Peyer's patch (tissue), 4 donors: Measurements from ENCODE around the gene ZFYVE1.

Experiments
- POLR2A ChIP-seq, 2 donors: fragments of 450-650 bp; IDR thresholded peaks; one replicate each; pipeline ENCODE4 v1.5.1; 2017; ENCODE audit warnings: antibody characterized with exemption in 2 of 2, mild to moderate bottlenecking in 2 of 2, moderate library complexity in 2 of 2
- TF ChIP-seq, protein P1 (sequence below), 6 experiments: fragments of 450-650 bp in 4 of 6; fragments of 200-600 bp in 2 of 6; sonication (generic) in 1 of 6; IDR thresholded peaks; one replicate each; pipeline ENCODE4 v1.5.1; 2017 to 2019; ENCODE audit warnings: antibody characterized with exemption in 6 of 6, mild to moderate bottlenecking in 3 of 6, moderate library complexity in 1 of 6

DNA sequence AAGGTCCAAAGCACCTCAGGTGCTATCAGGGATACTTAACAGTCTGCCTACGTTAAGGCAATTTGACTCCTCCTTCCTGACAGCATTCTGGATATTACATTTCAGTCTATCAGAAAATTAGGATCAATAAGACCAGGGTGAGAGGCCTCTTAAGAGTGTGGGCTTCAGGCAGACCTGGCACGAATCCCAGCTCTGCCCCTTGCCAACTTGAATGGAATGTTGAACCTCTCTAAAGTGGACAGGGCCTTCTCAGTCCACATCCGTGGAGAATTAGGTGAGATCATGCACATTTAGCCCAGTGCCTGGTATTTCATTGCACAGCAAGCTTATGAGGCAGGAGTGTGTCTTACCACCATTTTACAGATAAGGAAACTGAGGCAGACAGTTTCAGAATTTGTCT, 74.7 kb downstream of the ZFYVE1 start:
- TF ChIP-seq POLR2A (IDR thresholded peaks at IDR 0.05) = no peak
- TF ChIP-seq, protein P1, sequence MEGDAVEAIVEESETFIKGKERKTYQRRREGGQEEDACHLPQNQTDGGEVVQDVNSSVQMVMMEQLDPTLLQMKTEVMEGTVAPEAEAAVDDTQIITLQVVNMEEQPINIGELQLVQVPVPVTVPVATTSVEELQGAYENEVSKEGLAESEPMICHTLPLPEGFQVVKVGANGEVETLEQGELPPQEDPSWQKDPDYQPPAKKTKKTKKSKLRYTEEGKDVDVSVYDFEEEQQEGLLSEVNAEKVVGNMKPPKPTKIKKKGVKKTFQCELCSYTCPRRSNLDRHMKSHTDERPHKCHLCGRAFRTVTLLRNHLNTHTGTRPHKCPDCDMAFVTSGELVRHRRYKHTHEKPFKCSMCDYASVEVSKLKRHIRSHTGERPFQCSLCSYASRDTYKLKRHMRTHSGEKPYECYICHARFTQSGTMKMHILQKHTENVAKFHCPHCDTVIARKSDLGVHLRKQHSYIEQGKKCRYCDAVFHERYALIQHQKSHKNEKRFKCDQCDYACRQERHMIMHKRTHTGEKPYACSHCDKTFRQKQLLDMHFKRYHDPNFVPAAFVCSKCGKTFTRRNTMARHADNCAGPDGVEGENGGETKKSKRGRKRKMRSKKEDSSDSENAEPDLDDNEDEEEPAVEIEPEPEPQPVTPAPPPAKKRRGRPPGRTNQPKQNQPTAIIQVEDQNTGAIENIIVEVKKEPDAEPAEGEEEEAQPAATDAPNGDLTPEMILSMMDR (IDR thresholded peaks at IDR 0.05) = no peak
